Tibial nerve (tissue), 4 donors: ENCODE results near the gene C1orf56.

Experiments used
- EP300 ChIP-seq, 2 donors: sonication (generic); formaldehyde crosslinking; IDR thresholded peaks; one replicate each; pipeline ENCODE4 v1.6.1; 2017; ENCODE audit warnings: antibody characterized with exemption in 2 of 2, mild to moderate bottlenecking in 1 of 2
- TF ChIP-seq, protein P1 (sequence below), 5 experiments: fragments of 200-600 bp in 3 of 5; fragments of 450-650 bp in 2 of 5; sonication (generic) in 3 of 5; IDR thresholded peaks; one replicate each; pipeline ENCODE4 v1.5.1; 2016 to 2019; ENCODE audit warnings: antibody characterized with exemption in 5 of 5, mild to moderate bottlenecking in 3 of 5, moderate library complexity in 2 of 5

GRCh38 chr1:150997949-150998348 is 49.6 kb upstream of the C1orf56 start:
- TF ChIP-seq, protein P1, sequence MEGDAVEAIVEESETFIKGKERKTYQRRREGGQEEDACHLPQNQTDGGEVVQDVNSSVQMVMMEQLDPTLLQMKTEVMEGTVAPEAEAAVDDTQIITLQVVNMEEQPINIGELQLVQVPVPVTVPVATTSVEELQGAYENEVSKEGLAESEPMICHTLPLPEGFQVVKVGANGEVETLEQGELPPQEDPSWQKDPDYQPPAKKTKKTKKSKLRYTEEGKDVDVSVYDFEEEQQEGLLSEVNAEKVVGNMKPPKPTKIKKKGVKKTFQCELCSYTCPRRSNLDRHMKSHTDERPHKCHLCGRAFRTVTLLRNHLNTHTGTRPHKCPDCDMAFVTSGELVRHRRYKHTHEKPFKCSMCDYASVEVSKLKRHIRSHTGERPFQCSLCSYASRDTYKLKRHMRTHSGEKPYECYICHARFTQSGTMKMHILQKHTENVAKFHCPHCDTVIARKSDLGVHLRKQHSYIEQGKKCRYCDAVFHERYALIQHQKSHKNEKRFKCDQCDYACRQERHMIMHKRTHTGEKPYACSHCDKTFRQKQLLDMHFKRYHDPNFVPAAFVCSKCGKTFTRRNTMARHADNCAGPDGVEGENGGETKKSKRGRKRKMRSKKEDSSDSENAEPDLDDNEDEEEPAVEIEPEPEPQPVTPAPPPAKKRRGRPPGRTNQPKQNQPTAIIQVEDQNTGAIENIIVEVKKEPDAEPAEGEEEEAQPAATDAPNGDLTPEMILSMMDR (IDR thresholded peaks at IDR 0.05): no peak
- TF ChIP-seq EP300 (IDR thresholded peaks at IDR 0.05): no peak
